Activated naive CD8-positive, alpha-beta T cell (primary cell): ENCODE results near the gene SH2D6.

Experiments
- H3K27ac Mint-ChIP-seq: one replicate; pipeline ENCODE4 v1.8.0; 2021; ENCODE audit warnings: mixed read lengths
- H3K27me3 Mint-ChIP-seq: one replicate; pipeline ENCODE4 v1.8.0; 2021; ENCODE audit warnings: mixed read lengths
- H3K36me3 Mint-ChIP-seq: one replicate; pipeline ENCODE4 v1.8.0; 2021; ENCODE audit warnings: mixed read lengths
- H3K4me1 Mint-ChIP-seq: one replicate; pipeline ENCODE4 v1.8.0; 2021; ENCODE audit warnings: low read depth, mixed read lengths
- H3K4me3 Mint-ChIP-seq: one replicate; pipeline ENCODE4 v1.8.0; 2021; ENCODE audit warnings: mild to moderate bottlenecking, mixed read lengths
- H3K9me3 Mint-ChIP-seq: one replicate; pipeline ENCODE4 v1.8.0; 2021; ENCODE audit warnings: low read depth, mixed read lengths

The SH2D6 gene

DNA sequence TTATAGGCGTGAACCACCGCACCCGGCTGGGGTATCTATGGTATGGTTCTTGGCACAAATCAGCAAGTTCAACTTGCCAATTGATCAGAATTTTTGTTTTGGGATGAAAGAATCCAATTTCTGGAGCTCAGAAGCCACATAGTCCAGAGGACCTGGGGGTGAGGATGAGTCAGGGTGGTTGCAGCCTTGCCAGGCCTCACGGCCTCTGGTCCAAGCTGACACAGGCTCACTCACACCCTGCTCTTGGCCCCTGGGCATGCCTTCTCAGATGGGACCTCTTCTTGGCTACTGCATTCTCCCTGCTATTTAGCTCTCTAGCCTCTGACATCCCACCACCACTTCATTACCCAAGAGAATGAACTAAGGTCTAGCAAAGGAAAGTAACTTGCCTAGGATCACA, 24.7 kb upstream of the SH2D6 start:
- no peaks in the 10 kb centered on the region for H3K36me3 Mint-ChIP-seq
- peaks cover 2% of the 10 kb centered on the region for H3K4me1 Mint-ChIP-seq
- no peak overlapping the region for H3K4me3 Mint-ChIP-seq
- H3K27ac Mint-ChIP-seq = no peak overlapping the region
- H3K9me3 Mint-ChIP-seq = no peaks in the 10 kb centered on the region
- H3K27me3 Mint-ChIP-seq = no peaks in the 10 kb centered on the region

DNA sequence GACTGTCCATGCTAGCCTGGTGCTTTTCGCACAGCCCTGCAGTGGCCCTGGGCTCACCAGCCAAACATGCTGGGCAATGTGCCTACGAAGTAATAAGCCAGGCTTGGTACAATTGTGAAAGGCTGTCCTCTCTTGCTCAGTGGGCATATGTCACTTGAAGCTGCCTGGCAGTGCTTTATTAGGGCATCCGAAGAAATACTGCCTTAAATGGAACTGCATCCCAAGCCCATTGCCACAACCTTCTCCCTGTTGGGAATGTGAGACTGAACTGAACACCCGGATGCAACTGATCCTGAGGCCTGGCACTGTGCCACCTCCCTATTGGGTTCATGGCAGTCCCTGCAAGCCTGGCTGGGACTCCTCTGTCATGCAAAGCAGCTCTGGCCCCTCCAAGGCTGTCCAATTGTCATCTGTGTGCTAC, 24.2 kb upstream of the SH2D6 start:
- Mint-ChIP-seq H3K27ac (no peak overlapping the region), H3K9me3 (no peaks in the 10 kb centered on the region), H3K4me1 (peaks cover 2% of the 10 kb centered on the region), H3K36me3 (no peaks in the 10 kb centered on the region), H3K27me3 (no peaks in the 10 kb centered on the region), H3K4me3 (no peak overlapping the region)

DNA sequence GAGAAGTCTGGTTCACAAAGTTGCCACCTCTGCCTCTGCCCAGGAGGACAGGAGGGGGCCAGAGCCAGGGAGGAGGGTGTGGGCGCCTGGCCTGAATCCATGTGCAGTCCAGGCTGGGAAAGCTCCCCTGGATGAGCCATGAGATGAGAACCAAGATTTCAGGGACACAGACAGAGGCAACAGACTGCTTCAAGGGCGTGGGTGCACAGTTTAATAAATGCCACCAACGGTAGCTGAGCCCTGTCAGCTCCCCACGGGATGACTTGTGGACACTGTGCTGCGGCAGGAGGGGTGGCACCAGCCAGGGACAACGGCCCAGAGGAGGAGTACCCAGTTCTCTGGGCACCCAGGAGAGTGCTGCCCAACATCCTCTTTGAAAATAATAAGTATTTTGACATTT, 23.5 kb upstream of the SH2D6 start:
- H3K4me1 Mint-ChIP-seq = peaks cover 2% of the 10 kb centered on the region
- no peaks in the 10 kb centered on the region for H3K9me3 Mint-ChIP-seq
- no peak overlapping the region for H3K4me3 Mint-ChIP-seq
- no peak overlapping the region for H3K27ac Mint-ChIP-seq
- H3K36me3 Mint-ChIP-seq = no peaks in the 10 kb centered on the region
- H3K27me3 Mint-ChIP-seq = no peaks in the 10 kb centered on the region

DNA sequence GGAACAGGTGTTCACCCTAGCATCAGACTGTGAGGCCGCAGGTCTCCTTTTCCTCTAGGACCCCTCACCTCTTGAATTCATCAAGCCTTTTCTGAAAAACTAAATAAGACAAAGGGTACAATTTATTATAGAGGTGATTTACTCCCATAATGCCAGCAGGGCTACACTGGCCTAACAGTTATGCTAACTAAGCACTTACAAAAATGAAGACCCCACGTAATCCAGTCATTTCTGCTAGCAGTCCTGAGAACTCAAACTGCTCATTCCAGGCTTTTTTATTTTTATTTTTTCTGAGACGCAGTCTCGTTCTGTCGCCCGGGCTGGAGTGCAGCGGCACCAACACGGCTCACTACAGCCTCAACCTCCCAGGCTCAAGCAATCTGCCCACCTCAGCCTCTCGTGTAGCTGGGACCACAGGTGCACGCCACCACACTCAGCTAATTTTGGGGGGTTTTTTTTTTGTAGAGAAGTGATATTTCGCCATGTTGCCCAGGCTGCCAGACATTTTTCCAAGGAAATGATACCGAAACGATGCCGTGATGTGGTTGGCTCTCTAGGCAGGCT, 22.5 kb upstream of the SH2D6 start:
- H3K4me3 Mint-ChIP-seq = no peak overlapping the region
- H3K9me3 Mint-ChIP-seq = no peaks in the 10 kb centered on the region
- no peak overlapping the region for H3K27ac Mint-ChIP-seq
- no peaks in the 10 kb centered on the region for H3K27me3 Mint-ChIP-seq
- H3K36me3 Mint-ChIP-seq = no peaks in the 10 kb centered on the region
- peaks cover 2% of the 10 kb centered on the region for H3K4me1 Mint-ChIP-seq

DNA sequence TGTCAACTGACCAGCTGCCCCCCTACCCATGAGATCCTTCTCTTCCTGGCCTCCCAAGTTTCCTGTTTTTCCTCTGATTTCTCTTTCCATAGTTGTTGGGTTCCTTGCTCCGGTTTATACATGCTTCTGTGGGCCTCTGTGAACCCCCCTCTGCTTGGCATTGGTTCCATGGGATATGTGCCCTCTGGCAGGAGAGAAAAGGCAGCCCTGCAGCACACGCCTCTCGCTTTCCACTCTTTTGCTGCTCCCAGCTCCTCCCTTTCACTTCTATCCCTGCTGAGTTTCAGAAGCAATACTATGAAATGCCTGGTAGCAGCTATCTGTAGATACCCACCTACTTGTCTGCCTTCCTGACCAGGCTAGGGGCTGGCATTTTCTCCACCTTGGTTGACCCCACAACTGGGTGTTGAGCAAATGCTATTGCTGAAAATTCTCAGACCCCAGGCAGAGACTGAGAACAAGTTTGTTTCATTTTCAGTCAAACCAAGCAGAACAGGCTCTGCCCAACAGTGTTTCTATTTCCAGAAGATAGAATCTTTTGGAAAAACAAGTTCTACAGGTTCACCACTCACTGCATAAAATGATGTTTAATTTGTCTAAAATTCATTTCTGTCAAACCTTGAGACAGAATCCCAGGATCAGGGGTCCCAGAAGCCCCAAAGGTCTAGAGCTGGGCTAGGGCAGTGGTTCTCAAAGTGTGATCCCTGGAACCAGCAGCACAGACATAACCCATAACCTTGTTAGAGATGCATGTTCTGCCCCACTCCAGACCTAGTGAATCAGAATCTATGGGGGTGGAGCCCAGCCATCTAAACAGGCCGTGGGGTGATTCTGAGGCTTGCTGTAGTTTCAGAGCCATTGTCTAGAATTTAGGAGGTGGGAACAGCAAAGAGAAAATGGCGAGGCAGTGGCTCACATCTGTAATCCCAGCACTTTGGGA, 21.7 kb upstream of the SH2D6 start:
- no peaks in the 10 kb centered on the region for H3K27me3 Mint-ChIP-seq
- peaks cover 2% of the 10 kb centered on the region for H3K4me1 Mint-ChIP-seq
- no peak overlapping the region for H3K4me3 Mint-ChIP-seq
- H3K36me3 Mint-ChIP-seq = no peaks in the 10 kb centered on the region
- no peak overlapping the region for H3K27ac Mint-ChIP-seq
- no peaks in the 10 kb centered on the region for H3K9me3 Mint-ChIP-seq

DNA sequence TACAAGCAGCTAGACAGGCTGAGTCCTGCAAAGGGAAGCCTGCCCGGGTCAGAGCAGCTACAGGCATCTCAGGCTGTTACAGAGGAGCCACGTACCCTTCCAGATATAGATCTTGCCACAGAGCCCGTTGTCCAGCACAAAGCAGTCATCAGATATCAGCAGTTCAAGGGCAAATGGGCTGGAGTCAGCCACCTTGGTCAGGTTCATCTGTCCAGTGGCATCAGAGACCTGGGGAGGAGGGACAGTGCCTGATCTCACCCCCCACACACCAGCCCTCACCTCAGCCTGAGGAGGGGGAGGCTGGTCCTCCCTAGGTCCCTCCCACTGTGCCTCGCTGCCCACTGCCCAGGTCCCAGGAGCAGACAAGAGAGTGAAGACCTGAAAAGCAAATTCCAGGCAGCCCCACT, 20.6 kb upstream of the SH2D6 start:
- Mint-ChIP-seq H3K27me3 (no peaks in the 10 kb centered on the region), H3K27ac (no peak overlapping the region), H3K4me1 (no peaks in the 10 kb centered on the region), H3K9me3 (no peaks in the 10 kb centered on the region), H3K4me3 (no peak overlapping the region), H3K36me3 (peaks cover 2% of the 10 kb centered on the region)

DNA sequence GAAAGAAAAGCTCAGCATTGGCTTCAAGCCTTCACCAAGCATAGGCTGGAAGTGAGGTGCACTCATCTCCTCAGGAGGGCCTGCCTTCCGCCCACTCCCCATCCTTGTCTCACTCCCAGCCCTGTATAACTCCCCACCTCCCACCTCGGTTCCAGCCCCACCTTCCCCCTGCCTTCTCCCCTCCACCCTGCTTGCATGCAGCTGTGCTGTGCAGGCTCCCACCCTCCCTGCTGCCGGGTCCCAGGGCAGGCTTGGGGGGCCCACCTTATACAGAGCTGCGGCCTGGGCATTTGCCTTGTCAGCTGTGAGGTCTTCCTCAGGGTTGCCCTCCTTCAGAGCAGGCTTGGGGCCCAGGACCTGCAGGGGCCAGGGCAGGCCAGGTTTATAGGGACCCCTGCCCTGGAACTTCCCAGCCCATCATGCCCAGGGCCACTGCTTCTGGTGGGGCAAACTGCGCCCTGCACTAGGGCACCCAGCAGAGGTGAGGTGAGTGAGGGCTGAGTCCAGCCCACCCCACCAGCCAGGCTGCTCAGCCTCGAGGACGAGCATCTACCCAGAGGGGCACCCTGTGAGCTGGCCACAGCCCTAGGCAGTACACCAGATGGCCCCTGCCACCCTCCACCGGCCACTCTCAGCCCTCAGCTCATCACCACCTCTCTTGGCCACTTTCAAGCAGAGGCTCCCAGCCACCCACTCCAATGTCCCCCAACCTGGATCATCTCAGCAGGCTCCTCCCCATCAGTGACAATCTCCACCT, 19.9 kb upstream of the SH2D6 start:
- H3K27me3 Mint-ChIP-seq = no peaks in the 10 kb centered on the region
- H3K4me1 Mint-ChIP-seq = no peaks in the 10 kb centered on the region
- H3K36me3 Mint-ChIP-seq = peaks cover 4% of the 10 kb centered on the region
- no peak overlapping the region for H3K4me3 Mint-ChIP-seq
- H3K27ac Mint-ChIP-seq = no peak overlapping the region
- H3K9me3 Mint-ChIP-seq = no peaks in the 10 kb centered on the region

DNA sequence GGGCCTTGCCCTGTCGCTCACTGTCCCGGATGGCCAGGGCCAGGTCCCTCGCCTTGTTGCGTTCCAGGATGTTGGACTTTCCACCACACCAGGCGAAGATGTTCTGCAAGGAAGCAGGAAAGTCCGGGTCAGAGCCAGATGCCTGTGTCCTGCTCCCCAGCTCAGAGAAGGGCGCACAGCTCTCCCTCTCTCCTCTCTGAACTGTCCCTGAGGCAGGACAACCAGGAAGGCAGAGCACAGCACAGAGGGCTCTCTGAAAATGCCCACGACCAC, 19.4 kb upstream of the SH2D6 start:
- H3K9me3 Mint-ChIP-seq = no peaks in the 10 kb centered on the region
- no peaks in the 10 kb centered on the region for H3K4me1 Mint-ChIP-seq
- no peak overlapping the region for H3K27ac Mint-ChIP-seq
- H3K36me3 Mint-ChIP-seq = peaks cover 4% of the 10 kb centered on the region
- no peaks in the 10 kb centered on the region for H3K27me3 Mint-ChIP-seq
- no peak overlapping the region for H3K4me3 Mint-ChIP-seq

DNA sequence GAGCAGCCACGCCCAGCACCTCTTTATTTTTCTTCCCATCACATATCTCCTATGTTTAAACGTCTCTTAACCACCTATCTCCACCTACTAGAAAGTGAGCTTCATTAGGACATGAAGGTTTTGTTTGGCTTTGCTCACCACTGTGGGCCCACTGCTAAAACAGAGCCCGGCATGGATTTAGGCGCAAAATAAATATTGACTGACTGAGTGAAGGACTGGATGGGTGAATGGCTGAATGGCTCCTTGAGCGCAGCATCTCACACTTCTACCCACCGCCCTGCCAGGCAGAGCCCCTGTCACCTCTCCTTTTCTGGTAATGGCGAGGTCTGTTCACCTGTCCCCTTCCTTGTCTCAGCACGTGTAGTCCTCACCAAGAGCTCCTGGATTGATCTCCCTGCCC, 18.5 kb upstream of the SH2D6 start:
- no peaks in the 10 kb centered on the region for H3K9me3 Mint-ChIP-seq
- H3K27me3 Mint-ChIP-seq = no peaks in the 10 kb centered on the region
- peaks cover 2% of the 10 kb centered on the region for H3K4me1 Mint-ChIP-seq
- H3K27ac Mint-ChIP-seq = no peak overlapping the region
- H3K36me3 Mint-ChIP-seq = peaks cover 4% of the 10 kb centered on the region
- no peak overlapping the region for H3K4me3 Mint-ChIP-seq

DNA sequence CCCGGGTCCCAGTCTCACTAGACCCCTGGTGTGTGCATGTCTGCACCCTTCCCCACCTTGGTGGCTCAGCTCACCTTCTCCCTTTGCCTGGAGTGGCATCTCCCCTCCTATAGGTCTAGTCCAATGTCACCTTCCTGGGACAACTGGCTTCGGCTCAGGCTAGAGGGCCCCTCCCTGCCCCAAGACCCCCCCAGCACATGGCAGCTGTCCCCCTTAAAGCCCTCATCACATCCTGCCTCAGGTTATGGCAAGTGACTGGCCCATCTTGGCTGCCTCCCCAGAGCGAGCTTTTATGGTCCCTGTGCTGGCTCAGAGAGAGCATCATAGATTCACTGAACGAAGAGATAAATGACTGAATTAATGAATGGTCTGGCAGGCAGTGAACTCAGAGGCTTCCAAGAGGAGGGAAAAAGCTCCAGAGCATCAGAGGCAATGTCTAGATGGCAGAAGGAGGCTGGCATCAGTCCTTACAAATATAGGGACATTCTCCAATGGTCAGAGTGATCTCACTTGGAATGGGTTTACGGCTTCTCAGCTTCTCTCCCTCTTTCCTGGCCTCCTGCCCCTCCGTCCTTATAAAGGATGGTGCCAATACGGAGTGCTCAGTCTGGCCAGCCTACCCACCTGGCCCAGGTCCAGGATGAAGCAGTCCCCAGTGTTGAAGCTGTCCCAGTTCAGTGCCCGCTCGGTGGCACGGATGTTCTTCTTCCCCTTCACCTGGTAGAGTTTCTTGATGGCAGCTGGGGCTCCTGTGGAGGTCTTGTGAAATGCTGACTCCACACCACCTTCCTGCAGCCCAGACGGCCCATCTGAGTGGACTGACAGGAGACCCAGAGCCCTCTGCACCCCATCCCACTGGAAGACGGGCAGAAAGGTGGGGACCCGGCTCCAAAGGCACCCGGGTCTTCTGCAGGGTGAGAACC, 17.7 kb upstream of the SH2D6 start:
- no peak overlapping the region for H3K4me3 Mint-ChIP-seq
- H3K4me1 Mint-ChIP-seq = peaks cover 10% of the 10 kb centered on the region
- peaks cover 4% of the 10 kb centered on the region for H3K36me3 Mint-ChIP-seq
- no peak overlapping the region for H3K27ac Mint-ChIP-seq
- no peaks in the 10 kb centered on the region for H3K27me3 Mint-ChIP-seq
- no peaks in the 10 kb centered on the region for H3K9me3 Mint-ChIP-seq

DNA sequence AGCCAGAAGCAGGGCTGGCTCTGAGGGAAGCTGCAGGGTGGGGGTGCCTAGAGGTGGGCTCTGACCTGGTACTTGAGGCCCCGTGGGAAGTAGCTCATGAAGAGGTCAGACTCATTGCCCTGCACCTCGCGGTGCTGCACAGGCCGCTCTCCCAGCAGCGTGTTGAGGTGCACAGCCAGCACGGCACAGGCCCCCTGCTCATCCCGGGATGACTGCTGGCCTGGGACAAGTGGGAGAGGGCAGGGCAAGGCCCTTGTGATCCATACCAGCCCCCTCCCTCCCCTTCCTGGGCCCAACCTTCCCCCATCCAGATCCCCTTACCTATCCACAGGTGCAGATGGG, 17.1 kb upstream of the SH2D6 start:
- no peaks in the 10 kb centered on the region for H3K9me3 Mint-ChIP-seq
- peaks cover 4% of the 10 kb centered on the region for H3K36me3 Mint-ChIP-seq
- no peak overlapping the region for H3K27ac Mint-ChIP-seq
- no peak overlapping the region for H3K4me3 Mint-ChIP-seq
- H3K27me3 Mint-ChIP-seq = no peaks in the 10 kb centered on the region
- H3K4me1 Mint-ChIP-seq = peaks cover 16% of the 10 kb centered on the region

DNA sequence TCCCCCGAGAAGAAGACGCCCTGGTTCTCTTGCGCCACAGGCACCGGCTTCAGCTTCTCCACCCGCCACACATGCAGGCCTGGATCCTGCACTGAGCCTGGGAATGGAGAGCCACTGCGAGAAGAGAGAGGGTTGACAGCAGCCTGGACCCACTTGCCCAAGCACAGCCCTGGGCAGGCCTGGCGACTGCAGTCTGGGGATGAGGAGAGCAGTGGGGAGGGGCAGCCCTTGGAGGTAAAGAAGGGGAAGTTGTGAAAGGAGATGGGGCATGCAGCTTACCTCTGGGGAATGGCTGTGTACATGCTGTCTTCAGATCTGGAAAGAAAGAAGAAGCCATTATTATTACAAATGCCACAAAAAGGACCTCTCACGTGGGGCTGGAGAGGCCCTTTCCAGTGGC, 16.7 kb upstream of the SH2D6 start:
- Mint-ChIP-seq H3K27me3 (no peaks in the 10 kb centered on the region), H3K4me3 (no peak overlapping the region), H3K4me1 (peaks cover 18% of the 10 kb centered on the region), H3K36me3 (peaks cover 4% of the 10 kb centered on the region), H3K9me3 (no peaks in the 10 kb centered on the region), H3K27ac (no peak overlapping the region)

DNA sequence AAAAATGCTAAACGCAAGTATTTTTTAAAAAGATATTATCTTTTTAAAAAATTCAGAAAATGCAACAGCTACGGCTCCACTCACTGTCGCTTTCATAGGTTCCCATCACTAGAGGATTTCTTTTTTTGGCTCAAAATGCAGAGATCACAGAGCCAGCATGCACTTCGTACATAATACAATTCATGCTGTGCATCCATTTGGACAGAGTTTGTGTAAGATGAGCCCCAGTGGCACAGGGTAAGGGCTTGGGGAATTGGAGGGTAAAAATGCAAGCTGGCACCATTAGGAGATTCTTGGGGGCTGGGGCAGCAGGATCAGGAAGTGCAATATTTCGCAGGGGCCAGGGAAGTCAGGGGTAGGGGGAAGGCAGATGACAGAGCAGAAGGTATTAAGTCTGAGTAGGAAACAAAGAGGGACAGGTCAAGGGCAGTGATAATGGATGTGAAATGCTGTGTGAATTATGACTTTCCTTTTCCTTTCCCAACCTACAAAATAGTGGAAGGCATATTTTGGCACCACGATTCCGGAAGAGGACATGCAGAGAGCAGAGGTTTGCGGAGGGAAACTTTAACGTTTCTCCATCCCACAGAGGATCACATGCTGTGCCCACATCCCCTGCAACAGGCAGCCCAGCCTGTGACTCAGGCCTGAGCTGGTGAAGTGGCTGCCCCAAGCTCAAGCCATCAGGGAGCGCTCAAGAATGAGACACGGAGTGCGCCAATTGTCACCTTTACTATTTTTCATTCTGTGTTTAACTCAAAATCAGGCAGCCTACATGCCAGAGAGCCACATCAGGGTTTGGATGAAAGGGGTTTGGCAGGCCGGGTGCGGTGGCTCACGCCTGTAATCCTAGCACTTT, 13.1 kb upstream of the SH2D6 start:
- Mint-ChIP-seq H3K27ac (peak overlapping the region; percentile 83), H3K4me1 (peaks cover 46% of the 10 kb centered on the region), H3K36me3 (peaks cover 4% of the 10 kb centered on the region), H3K9me3 (no peaks in the 10 kb centered on the region), H3K27me3 (no peaks in the 10 kb centered on the region), H3K4me3 (peak overlapping the region; percentile 74)
